NOMO-1 treated with dmso at 0.1 percent for 144 hours (cell line): ENCODE measurements around the gene MALRD1.

ENCODE experiments used
- DNase-seq: peaks from one replicate; lab custom pipeline; 2025; ENCODE audit not compliant: unreplicated experiment; lab: John Stamatoyannopoulos, UW

The MALRD1 gene

DNA sequence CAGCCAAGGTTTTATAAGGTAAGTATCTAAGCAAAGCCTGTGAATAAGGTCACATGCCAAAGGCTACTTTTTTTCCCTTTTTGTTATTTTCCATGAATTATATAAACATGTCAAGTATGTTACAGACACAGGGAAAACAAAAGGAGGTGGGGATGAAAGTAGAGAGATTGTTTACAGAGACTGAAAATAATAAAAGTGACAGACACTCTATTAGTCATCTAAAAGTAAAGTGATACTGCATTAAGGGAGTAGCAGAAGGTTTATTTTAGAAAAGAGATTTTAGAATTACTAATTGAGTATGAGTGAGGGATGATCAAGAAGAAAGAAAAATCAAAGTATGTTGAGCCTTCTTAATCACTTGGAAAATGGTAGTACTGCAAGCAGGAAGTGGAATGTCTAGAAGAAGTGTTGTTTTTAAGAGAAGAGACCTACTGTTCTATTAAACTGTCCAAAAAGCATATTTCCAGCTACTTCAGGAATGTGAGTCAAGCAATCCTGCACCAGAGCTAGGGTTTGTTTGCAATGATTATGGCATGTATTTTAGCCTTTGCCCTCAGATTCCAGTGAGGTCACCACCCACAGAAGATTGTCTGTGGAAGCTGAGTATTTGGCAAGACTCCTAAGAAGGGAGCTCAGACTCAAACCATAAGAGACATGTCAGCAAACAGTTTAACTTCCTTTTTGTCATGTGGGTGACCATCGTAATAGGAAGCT, 589.7 kb downstream of the MALRD1 start:
- DNase-seq: peak; percentile 53

DNA sequence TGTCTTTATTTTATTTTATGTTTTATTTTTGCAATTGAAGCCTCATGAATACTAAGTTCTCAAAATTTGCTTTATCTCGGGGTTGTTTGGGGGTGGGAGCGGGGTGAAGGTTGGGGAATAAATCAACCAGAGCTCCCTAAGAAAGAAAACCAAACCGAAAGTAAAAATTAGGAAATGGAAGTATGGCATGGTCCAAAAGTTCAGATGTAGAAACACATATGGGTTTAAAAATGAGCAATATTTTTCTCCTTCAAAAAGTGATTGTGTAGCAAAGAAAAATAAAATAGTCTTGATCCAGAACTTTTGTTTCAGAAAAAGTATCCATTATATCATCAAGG, 590.3 kb downstream of the MALRD1 start:
- DNase-seq: no peak

DNA sequence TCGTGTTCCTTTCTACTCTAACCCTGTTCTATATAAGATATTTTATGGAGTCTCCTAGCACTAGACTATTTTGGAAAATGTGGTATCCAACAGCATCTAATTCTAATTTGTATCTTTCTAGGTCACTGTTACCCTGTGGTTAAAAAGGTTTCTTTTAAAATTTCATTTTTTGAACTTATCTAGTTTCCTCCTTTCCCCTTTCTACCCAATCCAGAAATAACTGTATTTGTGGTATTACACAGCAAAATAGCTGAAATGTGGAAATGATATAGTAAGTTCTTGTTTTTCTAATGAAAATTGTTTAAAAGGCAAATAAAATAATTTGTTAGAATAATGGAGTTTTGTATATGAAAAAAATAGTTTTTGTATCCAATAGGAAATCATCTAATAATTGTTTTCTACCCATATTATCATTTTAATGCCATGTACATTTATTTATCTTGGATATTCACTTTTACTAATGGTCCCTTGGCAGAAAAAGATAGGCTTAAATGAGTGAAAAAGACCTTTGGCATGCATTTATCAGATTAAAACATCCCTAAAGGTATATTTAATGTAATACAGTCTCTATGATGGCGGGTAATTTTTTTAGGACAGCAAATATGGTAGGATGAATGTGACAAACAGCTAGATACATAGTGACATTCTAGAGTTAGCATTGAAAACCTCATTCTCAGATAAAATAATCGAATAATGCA, 592.1 kb downstream of the MALRD1 start:
- DNase-seq: no peak

- no peak for DNase-seq
These were observed 602.9 kb downstream of the MALRD1 start for GRCh38 chr10:19651549-19651948.

DNA sequence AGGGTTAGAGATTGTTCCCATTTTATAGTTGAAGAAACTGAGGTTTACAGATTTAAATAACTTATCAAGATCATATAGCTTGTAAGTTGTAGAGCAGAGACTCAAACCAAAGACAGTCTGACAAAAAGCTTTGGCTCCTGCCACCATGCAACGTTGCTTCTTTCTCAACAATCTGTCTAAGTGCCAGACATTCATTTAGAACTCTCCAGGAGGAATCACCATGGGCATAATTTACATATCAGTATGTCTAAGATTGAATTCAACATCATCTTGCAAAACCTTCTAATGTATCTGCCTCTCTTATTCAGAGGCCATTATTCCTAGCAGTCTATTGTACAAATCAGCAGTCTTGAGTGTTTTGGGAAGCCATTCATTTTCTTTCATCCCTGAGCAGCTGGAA, 604.1 kb downstream of the MALRD1 start:
- DNase-seq: no peak

DNA sequence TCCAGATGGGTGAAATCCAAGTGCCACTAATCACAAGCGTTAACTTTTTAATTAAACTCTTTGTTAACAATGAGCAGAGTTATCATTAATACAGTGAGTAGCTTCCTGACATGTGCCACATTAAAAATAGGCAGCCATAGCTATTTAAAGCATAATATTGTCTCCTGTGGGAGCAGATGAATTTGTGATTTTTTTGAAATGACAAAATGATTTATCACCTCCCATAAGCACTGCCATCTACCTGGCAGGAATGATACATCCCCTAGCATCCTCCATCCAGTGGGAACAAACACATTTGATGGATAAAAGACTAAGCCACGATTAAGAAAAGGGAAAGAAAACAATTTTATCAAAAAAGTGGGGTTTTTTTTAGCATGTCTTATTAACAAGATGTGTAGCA, 605.3 kb downstream of the MALRD1 start:
- no peak for DNase-seq

GRCh38 chr10:19654576-19654975, 606.0 kb downstream of the MALRD1 start:
- no peak for DNase-seq

GRCh38 chr10:19656420-19657042, 607.9 kb downstream of the MALRD1 start:
- no peak for DNase-seq

- no peak for DNase-seq
These were observed 609.5 kb downstream of the MALRD1 start for GRCh38 chr10:19658131-19658530.

DNA sequence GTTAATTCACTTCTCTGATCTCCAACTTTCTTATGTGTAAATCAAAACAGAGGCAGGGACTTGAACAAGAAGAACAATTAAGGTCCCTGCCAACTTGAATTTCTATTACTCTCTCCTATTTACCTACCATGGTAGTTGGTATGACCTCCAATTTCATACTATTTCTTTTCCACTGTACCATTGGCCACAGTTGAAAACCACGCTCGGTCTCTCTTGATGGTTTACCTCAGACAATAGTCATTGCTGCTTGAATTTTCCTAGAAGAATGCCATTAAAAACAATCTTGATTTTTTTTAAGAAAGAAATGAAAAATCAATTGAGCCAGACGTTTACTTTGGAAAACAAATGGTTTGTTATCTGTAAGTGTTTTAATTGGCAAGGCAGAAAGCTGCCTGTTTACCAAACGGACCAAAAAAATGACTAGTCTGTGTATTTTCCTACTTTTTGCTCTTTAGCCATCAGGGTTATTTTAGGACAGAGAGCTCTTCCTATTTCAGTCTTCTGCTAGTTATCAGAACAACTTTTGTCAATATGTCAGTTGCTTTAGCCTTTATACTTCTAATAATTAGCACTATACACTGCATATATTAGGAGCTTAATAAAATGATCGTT, 610.1 kb downstream of the MALRD1 start:
- no peak for DNase-seq

DNA sequence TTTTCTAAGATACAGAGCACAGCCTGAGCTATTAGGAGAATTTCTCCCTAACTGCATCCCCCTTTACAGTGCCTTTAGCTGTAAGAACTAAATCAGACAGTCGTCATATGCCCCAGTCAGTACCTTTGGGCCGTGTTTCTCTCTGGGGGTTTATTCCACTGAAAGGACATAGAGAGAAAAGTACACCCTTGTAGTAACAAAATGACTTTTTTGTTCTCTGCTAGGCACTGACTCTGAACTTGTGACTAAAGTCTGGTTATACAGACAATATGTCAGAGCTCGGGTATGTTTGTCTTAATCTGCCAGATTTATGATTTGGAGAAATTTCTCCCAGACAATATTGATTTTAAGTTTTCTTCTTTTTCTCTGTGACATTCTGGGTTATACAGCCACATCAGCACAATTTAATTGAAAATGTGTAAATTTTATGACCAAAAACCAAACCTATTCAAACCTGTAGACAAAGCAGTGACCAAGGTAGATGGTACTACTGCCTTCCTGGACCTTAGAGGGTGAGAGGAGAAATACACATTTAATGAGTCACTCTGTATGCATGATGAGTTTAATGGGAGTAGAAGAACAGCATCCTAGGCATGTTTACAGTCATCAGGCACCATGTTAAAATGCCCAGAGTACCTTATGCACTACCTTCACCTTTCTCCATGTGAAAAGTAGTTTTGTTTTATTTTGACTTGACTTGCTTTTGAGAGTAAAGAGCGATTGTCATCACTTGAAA, 611.5 kb downstream of the MALRD1 start:
- no peak for DNase-seq

GRCh38 chr10:19663344-19663743, 614.7 kb downstream of the MALRD1 start:
- DNase-seq: no peak

GRCh38 chr10:19668116-19668515, 619.5 kb downstream of the MALRD1 start:
- DNase-seq: no peak

DNA sequence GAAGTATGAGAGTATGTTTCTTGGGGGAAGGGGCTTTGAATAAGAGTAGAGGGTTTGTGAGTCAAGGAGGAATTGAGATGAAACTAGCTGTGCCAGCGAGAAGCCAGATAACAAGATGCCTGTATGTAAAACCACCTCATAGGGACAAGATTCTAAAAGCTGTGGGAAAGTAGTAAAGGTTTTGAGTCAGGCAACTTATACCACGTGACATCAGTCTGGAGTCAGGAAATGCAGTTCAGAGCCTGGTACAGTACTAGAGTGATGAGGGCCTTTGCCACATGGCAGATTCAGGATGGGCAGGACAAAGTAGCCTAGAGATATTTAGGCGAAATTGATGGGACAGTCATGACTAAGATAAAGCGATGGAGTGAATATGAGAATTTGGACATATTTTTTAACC, 627.5 kb downstream of the MALRD1 start:
- DNase-seq: no peak

DNA sequence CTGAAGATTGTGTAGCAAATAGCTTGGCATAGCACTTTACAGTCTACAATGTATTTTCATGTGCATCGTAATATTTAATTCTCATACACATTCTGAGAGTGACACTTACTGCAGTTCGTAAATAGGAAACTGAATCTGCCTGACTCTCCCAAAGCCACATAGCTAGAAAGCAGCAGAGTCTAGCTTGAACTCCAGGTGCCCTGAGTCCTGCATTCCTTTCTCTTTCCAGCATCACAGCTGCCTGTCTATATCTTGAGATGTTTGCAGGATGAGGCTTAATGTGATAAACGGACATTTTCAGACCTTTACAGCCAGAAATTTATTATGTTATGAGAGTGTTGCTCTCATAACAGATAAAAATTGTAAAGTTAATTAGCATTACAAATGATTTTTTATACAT, 634.8 kb downstream of the MALRD1 start:
- no peak for DNase-seq

DNA sequence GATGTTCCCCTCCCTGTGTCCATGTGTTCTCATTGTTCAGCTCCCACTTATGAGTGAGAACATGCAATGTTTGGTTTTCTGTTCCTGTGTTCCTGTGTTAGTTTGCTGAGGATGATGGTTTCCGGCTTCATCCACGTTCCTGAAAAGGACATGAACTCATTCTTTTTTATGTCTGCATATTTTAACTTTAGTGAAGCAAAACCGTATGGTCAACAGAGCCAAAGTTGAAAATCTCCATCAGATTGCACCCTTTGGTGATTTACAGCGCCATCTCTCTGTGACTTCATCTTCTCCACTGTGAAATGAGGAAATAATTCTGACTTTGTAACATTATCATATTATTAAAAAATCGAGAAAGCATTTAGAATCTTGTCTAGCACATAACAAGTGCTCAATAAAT, 635.4 kb downstream of the MALRD1 start:
- DNase-seq: no peak

GRCh38 chr10:19688344-19688743, 639.7 kb downstream of the MALRD1 start:
- DNase-seq: no peak

- DNase-seq: no peak
These were observed 640.6 kb downstream of the MALRD1 start for GRCh38 chr10:19689231-19689630.

DNA sequence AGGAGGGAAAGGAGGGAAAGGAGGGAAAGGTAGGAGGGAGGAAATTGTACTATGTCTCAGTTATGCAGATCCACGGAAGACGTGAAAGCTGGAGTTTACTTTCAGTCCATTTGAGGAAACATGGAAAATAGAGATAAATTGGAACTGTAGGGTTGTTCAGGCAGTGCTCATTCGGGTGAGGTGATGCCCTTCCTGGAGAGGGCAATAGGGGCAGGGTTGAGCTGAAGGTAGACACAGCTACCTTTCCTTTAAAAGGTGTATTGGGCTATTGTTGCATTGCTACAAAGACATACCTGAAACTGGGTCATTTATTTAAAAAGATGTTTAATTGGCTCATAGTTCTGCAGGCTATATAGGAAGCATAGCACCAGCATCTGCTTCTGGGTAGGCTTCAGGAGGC, 650.7 kb downstream of the MALRD1 start:
- DNase-seq: no peak

DNA sequence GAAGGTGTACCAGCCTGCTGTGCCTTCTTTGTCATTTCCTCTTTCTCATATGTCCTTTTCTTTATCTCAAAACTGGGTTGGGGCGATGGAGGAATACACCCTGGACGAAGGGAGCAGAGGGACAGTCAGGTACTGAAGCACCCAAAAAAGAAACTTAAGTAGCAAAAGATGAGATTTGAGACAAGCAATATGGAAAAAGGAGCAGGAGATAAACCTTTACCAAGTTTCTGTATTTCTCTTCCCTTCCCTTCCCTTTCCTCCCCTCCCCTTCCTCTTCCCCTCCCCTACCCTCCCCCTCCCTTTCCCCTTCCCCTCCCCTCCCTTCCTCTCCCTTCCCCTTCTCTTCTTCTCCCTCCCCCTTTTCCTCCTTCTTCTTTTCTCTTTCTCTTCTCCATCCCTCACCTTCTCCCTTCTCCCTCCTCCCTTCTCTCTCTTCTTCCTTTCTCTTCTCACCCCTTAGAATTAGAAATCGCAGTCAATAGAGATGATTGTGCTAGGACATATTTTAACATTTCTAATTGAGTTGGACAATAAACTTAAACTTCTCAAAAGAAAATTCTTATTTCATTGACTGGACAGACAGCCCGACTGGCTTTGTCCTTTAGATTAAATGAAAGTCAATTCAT, 652.9 kb downstream of the MALRD1 start:
- no peak for DNase-seq

GRCh38 chr10:19702215-19702614, 653.6 kb downstream of the MALRD1 start:
- no peak for DNase-seq
